Germinal center (tissue), 1 donor: ENCODE results near the gene GPRASP2.
"Not testable (repeated sequence)": the region's sequence is repeated elsewhere in the genome, so short reads cannot be mapped to it uniquely, and the experiment has no call there.

Experiments
- DNase-seq: peaks from one replicate; pipeline ENCODE4 v3.0.0; 2012; ENCODE audit warnings: mixed read lengths, low spot score

Gene GPRASP2

DNA sequence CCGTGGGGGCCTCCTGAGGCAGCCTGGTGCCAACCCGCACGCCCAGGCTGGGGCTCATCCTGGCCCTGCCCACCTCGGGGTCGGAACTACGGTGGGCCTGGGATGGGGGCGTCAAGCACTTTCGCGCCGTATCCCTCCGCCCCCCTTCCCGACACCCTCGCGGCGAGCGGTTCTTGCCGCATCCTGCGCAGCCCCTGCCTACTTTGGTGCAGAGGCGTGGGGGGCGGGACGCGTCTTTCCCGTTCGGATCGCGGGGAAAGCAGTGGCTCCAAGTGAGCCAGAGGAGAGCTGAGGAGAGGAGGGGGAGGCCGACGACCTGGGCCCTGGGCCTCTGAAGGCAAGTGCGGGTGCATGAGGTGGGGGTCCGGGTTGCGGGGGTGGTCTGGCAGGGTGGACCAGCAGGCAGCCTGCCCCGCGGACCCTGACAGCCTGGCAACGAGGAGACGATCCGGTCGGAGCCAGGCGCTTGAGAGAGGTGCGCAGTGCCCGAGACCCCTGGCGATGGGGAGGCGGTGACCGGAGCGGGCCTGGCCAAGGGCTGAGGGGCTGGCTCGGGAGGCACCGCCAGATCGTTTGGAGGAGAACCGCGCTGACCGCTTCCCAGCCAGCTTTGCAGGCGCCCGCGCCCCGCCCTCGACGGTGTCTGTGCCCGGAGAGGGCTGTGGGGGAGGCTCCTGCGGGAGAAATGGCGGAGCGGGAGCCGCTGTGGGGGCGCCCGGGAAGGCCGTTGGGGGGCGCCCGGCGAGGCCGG, at the start of gene GPRASP2:
TSS of gene GPRASP2 (plus strand) at position 233 of the 751 bp plus-strand sequence. CDS start 2,422 bp downstream, outside the sequence.
- no peak for DNase-seq

DNA sequence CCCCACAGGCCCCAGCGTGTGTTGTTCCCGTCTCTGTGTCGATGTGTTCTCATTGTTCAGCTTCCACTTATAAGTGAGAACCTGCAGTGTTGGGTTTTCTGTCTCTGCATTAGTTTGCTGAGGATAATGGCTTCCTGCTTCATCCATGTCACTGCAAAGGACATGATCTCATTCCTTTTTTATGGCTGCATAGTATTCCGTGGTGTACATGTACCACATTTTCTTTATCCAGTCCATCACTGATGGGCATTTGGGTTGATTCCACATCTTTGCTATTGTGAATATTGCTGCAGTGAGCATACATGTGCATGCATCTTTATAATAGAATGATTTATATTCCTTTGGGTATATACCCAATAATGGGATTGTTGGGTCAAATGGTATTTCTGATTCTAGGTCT, 48.4 kb upstream of the GPRASP2 start:
- not testable (repeated sequence) for DNase-seq

DNA sequence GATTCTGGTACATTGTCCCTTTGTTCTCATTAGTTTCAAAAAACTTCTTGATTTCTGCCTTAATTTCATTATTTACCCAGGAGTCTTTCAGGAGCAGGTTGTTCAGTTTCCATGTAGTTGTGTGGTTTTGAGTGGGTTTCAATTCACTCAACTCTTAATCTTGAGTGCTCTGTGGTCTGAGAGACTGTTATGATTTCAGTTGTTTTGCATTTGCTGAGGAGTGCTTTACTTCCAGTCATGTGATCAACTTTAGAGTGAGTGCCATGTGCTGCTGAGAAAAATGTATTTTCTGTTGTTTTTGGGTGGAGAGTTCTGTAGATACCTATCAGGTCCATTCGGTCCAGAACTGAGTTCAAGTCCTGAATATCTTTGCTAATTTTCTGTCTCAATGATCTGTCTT, 45.2 kb upstream of the GPRASP2 start:
- not testable (repeated sequence) for DNase-seq

DNA sequence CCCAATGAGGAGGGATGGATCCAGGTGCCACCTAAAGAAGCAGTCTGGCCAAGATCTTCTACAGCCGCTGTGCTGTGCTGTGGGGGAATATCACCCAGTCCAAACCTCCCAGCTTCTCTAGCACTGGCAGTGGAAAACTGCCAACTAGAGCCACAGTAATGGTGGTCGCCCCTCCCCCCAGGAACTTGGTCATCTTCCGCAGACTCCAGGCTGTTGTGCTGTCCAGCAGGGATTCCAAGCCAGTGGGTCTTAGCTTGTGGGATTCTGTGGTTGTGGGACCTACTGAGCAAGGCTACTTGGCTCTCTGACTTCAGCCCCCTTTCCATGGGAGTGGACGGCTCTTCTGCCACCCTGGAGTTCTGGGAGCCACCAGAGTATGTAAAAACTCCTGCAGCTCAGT, 42.7 kb upstream of the GPRASP2 start:
- no peak for DNase-seq

DNA sequence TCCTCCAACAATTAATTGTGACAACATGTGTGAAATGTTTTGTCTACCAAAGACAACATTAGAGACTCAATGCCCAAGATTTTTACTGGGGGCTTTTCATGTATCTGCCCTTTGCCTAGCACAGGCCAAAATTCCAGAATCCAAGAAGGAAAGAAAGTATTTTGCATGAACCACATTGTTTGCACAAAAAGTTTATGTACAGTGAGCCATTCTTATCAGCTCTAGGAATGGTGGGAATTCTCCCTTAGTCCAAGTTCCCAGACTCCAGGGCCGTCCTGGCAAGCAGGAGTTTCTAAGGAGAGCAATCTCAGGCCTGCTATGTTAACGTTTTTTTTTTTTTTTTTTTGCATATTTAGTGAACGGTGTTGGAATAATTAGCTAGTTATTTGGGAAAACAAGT, 39.4 kb upstream of the GPRASP2 start:
- no peak for DNase-seq

DNA sequence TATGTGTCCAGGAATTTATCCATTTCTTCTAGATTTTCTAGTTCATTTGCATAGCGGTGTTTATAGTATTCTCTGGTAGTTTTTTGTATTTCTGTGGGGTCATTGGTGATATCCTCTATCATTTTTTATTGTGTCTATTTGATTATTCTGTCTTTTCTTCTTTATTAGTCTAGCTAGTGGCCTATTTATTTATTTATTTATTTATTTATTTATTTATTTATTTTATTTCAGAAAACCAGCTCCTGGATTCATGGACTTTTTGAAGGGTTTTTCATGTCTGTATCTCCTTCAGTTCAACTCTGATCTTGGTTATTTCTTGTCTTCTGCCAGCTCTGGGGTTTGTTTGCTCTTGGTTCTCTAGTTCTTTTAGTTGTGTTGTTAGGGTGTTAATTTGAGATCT, 34.8 kb upstream of the GPRASP2 start:
- DNase-seq, result not testable (repeated sequence)

DNA sequence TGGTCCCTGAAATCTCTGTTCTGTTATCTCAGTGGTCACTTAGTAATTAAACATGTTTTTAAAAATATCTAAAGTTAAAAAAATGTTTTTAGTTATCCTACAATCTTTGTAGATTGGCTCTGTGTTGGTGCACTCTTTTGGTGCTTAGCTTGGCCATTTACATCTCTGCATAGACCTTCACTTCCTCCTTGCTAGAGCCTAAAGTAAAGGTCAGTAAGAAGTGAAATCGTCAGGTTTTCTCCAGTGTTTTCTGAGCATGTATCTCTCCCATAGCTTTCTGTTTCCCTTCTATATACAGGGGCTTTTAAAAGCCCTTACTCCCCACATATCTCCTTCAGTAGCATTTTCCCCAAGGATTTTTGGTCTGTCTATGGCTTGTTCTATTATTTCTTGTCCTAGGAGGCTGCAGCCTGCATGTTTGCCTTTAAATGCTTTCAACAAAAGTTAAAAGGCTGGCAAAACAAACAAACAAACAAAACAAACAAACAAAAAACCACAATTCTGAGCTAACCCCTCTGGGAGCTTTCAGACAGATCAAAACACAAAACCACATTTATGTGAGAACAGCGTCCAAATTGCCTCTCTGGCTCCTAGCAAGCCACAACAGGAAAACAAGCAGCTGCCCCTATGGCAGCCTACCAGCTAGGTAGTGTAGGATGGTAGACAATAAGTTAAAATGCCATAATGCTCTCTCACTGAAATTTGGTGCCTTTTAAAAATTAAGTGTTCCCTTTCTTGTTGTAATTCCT, 27.3 kb upstream of the GPRASP2 start:
- DNase-seq, result no peak

DNA sequence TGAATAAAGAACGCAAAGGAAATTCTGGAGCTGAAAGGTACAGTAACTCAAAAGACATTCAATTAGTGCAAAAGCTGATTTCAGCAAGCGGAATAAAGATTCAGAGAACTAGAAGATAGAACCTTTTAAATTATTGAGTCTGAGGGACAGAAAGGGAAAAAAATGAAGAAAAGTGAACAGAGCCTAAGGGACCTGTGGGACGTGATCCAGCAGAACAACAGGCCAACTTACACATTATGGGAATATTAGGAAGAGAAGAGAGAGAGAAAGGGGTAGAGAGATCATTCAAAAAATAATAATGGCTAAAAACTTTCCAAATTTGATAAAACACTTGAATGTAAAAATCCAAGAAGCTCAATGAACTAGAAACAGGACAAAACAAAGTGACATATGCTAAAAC, 17.5 kb upstream of the GPRASP2 start:
- no peak for DNase-seq

DNA sequence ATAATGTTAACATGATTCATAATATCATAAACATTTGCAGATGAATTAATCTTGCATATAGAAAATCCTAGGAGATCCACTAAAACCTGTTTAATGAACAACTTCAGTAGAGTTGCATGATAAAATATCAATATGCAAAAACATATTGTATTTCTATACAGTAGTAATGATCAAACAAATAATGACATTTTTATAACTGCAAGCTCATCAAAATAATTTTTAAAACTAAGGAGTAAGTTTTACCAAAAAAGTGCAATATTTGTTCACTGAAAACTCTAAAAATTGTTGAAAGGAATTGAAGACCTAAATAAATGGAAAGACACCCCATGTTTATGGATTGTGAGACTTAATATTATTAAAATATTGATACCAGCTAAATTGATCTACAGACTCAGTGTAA, 15.9 kb upstream of the GPRASP2 start:
- no peak for DNase-seq

DNA sequence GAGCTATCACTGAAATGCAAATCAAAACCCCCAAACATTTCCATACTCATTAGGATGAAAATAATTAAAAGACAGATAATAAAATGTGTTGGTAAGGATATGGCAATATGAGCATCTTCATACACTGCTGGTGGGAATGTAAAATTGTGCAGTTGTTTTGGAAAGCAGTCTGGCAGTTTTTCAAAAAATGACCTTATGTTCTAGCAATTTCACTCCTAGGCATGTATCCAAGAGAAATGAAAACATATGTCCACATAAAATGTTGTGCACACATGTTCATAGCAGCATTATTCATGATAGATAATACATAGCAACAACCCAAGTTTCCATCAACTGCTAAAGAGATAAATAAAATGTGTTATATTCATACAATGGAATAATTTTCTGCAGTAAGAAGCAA, 14.8 kb upstream of the GPRASP2 start:
- DNase-seq, result no peak

DNA sequence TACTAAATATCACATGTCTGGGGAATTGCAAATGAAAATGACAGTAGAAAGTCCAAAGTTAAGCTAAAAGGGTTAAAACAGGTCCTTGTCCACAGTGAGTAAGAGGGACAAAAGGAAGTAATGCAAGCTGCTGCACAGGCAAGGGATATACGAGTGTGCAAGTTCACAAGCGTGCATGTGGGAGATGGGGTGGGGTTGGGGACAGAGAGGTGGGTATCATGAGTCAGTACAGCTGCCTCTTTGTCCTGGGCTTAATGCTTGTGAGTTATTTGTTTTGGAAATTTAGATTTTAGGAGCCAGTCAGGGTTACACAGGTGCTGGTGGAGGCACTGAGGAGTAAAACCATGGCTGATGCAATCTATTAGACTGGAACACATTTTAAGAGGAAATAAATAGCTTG, 3.3 kb upstream of the GPRASP2 start:
- DNase-seq, result no peak

DNA sequence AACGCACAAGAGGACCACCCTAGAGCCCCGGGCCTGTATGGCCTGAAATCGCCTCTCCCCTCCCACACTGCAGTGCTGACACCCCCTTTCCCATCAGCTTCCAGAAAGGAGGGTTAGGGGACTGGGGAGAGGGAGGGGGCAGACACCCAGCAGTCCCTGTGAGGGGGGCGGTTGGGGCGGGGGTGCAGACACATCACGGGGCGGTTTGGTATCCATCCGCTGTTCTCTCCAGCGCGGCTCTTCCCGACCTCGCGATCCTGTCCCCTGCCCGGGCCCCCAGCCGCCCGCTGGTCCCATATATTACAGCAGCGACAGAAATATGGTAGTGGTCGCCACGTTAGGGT, 404 bp upstream of the GPRASP2 start:
- no peak for DNase-seq

DNA sequence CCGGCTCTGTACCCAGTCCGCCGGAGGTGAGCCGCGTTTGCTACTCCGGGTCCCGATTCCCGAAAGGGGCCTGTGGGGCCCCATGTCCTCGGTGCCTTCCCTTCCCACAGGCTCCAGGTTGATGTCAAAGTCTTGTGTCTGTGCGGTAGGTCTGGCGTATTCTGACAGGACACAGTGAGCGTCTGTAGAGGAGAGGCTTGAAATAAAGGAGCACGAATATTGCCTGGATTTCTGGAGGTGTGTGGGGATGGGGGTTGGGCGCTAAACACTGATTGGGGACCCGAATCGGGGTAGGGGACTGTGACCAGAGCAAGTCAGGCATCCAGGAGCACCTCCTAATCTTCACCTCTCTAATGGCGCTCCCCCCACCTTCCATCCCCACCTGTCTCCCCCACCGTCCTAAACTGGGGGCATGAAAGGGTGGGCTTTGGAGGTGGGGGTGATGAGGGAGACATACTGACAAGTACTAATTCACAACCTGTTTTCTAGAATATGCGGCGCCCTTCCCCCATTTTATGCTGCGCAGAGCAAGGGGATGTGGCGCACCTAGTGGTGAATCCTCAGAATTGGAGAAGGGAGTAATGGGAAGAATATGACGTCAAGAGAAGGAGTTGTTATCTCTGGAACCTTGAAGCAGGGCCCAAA, 855 bp downstream of the GPRASP2 start:
- DNase-seq, result no peak

DNA sequence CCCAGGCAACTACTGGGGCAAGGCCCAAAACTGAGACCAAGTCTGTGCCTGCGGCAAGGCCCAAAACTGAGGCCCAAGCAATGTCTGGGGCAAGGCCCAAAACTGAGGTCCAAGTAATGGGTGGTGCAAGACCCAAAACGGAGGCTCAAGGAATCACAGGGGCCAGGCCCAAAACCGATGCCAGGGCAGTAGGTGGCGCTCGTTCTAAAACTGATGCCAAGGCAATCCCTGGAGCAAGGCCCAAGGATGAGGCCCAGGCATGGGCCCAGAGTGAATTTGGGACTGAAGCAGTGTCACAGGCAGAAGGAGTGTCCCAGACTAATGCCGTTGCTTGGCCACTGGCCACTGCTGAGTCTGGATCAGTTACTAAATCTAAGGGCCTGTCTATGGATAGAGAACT, 2.7 kb downstream of the GPRASP2 start:
- no peak for DNase-seq

DNA sequence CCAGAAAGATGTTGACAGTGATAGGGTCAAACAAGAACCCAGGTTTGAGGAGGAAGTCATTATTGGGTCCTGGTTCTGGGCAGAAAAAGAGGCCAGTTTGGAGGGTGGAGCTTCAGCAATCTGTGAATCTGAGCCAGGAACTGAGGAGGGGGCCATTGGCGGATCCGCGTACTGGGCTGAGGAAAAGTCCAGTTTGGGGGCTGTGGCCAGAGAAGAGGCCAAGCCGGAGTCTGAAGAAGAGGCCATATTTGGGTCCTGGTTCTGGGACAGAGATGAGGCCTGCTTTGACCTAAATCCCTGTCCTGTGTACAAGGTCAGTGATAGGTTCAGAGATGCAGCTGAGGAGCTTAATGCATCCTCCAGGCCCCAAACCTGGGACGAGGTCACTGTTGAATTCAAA, 3.7 kb downstream of the GPRASP2 start:
- DNase-seq, result no peak

DNA sequence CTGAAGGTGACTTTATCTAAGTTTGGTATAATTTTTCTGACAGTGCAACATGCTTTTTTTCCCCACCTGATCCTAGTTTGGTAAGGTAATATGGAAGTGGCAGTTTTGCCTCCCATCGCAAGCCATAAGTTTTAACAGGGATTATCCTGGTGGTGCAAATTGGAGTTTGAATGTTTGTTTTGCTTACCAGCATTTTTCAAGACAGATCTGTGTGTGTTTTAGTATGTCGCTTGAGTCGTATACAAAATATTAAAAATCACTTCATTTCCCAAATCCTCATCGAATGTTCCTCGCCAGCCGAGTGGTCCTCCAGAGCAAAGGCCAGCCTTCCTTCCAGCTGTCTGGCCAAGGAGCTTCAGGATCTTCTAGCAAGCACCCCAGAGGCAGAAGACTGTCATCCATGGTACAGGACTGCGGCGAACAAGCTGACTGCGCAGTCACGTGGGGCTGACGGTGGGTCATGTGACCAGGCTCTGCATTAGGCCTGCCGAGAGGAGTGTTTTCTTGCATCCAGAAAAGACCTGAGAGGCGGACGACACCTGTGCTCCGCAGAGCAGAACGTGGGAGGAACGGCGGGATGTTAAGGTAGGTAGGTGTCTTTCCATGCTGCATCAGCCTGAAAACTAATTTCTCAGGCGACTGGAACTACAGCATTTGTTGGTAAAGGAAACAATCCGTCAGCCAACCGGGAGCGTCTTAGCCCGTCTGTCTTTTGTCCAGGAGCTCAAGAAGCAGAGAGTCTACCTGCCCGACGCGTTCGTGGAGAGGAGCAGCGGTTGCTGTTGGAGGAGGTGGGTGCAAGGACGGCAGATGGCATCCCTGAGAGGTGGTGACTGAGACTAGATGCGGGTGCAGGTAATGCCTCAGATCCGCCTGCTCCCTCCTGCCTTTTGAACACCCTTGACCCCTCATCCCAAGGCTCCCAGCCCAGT, 8.3 kb downstream of the GPRASP2 start, which contains the start of gene GPRASP3:
TSS of gene GPRASP3 (plus strand) at position 507 of the 932 bp plus-strand sequence. CDS start 28,253 bp downstream, outside the sequence.
- DNase-seq, result peak; percentile 44

DNA sequence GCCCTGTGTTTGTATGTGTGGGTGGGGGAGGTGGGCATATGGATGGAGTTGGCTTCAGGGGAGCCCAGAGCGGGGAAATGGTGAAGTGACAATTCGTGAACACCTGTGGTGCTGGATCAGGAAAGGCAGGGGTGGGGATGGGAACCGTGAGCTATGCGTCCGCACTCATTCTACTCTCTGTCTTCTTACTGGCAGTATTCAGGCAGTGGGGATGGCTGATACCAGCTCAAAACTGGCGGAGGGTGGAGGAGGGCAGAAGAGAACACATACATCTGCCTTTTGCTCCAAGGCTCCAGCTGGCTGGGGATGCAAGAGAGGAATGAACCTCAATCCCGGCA, 8.9 kb downstream of the GPRASP2 start:
- DNase-seq, result not testable (repeated sequence)

DNA sequence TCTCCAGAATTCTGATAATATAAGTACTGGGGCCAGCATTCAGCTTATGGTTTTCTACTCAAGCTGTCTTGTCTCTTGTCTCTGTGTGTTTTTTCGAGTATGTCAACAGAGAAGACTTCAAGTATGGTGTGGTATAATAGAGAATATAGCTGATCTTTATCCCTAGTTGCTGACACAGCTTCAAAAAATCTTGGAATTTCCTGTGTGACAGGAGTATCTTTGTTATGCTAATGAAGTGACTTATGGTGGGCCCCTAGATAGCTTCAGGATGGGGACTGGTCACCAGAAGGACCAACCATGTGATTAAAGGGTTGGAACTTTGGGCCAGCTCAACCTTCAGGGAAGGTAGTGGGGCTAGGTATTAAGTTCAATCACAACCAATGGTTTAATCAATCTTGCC, 11.2 kb downstream of the GPRASP2 start:
- no peak for DNase-seq

DNA sequence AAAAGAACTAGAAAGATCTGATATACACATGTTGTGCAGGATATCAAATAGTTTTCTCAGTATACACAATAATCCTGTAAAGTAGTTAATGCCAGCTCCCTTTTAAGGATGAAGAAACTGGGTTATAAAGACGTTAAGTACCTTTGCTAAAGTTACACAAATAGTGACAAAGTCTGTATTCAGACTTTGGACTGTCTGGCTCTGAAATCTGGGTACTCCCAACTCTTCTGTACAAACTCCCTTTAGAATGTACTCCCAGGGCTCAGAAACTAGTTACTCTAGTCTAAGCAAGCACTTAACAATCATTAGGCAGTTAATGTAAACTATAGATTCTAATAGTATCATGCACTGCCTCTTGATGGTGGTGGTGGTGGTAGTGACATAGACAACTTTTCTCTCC, 15.5 kb downstream of the GPRASP2 start:
- no peak for DNase-seq

DNA sequence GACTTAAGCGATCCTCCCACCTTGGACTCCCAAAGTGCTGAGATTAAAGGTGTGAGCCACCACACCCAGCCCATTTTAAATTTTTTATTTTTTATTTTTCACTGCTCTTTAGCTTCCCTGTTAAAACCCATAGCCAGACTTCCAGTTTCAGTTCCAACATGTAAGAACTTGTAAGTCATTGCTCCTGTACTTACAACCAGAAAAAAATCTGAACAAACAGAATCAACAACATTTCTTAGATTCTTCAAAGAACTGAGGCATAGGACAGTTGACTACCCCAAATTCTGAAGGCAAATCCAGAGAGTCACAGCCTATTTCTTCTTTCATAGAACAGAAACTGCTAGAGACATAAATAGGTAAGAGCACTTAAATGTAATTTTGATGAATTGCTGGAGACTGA, 16.4 kb downstream of the GPRASP2 start:
- DNase-seq, result no peak

DNA sequence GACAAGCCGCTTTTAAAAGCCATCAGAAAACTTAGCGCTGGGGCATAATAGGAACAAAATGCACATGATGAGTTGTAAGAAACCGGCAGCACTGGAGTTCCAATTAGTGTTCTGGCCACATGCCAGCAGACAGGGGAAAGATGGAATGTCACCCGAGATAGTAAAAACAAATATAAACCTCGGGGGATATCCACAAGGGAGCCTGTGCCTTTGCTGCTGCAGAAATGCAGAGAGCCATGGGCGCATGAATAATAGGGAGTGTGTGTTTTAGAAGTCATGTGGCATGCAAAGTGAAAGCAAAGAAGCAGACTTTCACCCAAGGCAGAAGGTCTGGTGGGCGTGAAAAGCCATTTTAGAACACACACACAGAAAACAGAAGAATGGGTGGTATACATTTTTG, 27.4 kb downstream of the GPRASP2 start:
- no peak for DNase-seq

DNA sequence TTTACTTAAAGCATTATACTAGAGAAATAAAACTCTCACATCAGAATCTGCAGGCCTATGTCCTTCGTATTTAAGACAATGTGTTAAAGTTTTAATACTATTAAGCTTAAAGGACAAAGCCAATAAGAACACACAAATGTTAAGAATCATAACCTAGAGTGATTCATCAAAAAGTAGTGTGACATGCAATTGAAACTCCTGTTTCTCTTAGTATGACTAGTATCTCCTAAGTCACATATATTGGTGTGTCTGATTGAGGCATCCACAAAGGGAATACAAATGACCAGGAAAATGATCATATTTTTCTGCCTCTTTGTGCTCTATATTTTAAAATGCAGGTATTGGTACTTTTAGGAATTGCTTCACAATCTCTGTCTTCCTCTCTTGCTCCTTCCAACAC, 32.1 kb downstream of the GPRASP2 start:
- no peak for DNase-seq
